ENCODE measurements around the gene ST14. TPM values are rescaled to one million over a fixed set of nuclear protein-coding genes. Genes with fewer than 3 reads are reported as not detected.

The ST14 gene
- total and polyA plus RNA-seq, 2 donors (not counting 1 experiment from before 2014, with no cell fraction given) = 36.2 to 52.2 TPM

GRCh38 chr11:130202009-130202817, 42.6 kb downstream of the ST14 start:
- no peak overlapping the region for H3K9ac ChIP-seq (ENCODE audit: low read length)
- CTCF ChIA-PET = interaction anchor here (1.3 to 1.5 kb wide), 3 partner anchors 10 to 70 kb away, joined by 5 to 8 read pairs (median 7); no protein-coding TSS in a partner anchor
- no peaks in the 10 kb centered on the region for H3K27me3 Mint-ChIP-seq

More at GRCh38 chr11:130202009-130202817, 42.6 kb downstream of the ST14 start:
- Histone ChIP-seq H2AFZ (ENCODE audit: insufficient read depth, low read depth, low read length, poor library complexity, severe bottlenecking) (no peak overlapping the region), H3K4me1 (ENCODE audit: control insufficient read depth in 2 of 2, insufficient read depth in 2 of 2, low read length in 2 of 2) (peaks cover 18 to 24% of the 10 kb centered on the region in 2 donors), H3K27me3 (replicated peaks in 1 of 4; ENCODE audit: control extremely low read depth in 1 of 4, control insufficient read depth in 3 of 4, insufficient read depth in 4 of 4, low read length in 3 of 4) (no peaks in the 10 kb centered on the region), H3K79me2 (ENCODE audit: control insufficient read depth, insufficient read depth, low read length) (no peaks in the 10 kb centered on the region), H3K9me3 (ENCODE audit: control extremely low read depth in 1 of 3, control insufficient read depth in 2 of 3, insufficient read depth in 1 of 3, low read length in 2 of 3) (peaks cover 0 to 10% (median 0%) of the 10 kb centered on the region in 3 donors), H4K20me1 (ENCODE audit: control insufficient read depth, insufficient read depth, low read length, poor library complexity, severe bottlenecking) (no peaks in the 10 kb centered on the region), H3K36me3 (replicated peaks in 1 of 2; ENCODE audit: control extremely low read depth in 1 of 2, control insufficient read depth in 1 of 2, extremely low read depth in 1 of 2, insufficient read depth in 2 of 2, low read length in 1 of 2) (peaks cover 0 to 28% of the 10 kb centered on the region in 2 experiments), H3K4me3 (ENCODE audit: control extremely low read depth in 1 of 5, extremely low read depth in 1 of 5, insufficient read depth in 1 of 5, low read depth in 2 of 5, low read length in 4 of 5) (peak overlapping the region in 1 of 5 experiments; percentile 3), H3K4me2 (replicated peaks; ENCODE audit: low read depth, low read length, poor library complexity, severe bottlenecking) (peak overlapping the region; percentile 23), H3K27ac (ENCODE audit: low read length in 2 of 2) (peak overlapping the region in 1 of 2 donors; percentile 11)
- Mint-ChIP-seq H3K4me1 (peaks cover 29% of the 10 kb centered on the region), H3K27ac (peak overlapping the region; percentile 2), H3K4me3 (peak overlapping the region; percentile 0), H3K9me3 (ENCODE audit: insufficient read depth) (no peaks in the 10 kb centered on the region)
- intact Hi-C loops (cut with micrococcal nuclease) = no loop called here
- TF ChIP-seq EZH2 (IDR thresholded peaks at IDR 0.05; ENCODE audit: borderline replicate concordance, insufficient read depth, low read depth, low read length, poor library complexity, severe bottlenecking) = no peak
- TF ChIP-seq CTCF (IDR thresholded peaks at IDR 0.05) = no peak
- POLR2A ChIA-PET = no interaction called here
- 58% methylated on average over 12 of the region's 12 CpGs for WGBS (ENCODE audit: insufficient coverage)
- peak; percentile 61 for ATAC-seq (ENCODE audit: low read depth)
- DNase-seq = peak; percentile 49
